T-helper 17 cell (primary cell): ENCODE results near the gene HSPA4L. TPM values are rescaled to one million over a fixed set of nuclear protein-coding genes. Genes with fewer than 3 reads are reported as not detected.

Experiments
- ATAC-seq: fragments of 150-1000 bp; cut with Tn5 transposase; 2 replicates; pipeline ENCODE4 v1.10.0; 2021; ENCODE audit warnings: mild to moderate bottlenecking, moderate library complexity
- DNase-seq, 3 donors: peaks; one replicate each; pipeline versions ENCODE4 v3.0.0 to v3.0.0-alpha.2; 2020 to 2021
- H3K9me3 ChIP-seq: one replicate; pipeline ENCODE4 v1.7.0; 2013; ENCODE audit warnings: low read length, mild to moderate bottlenecking; ENCODE audit not compliant: control insufficient read depth, poor library complexity, severe bottlenecking
- H3K27ac Mint-ChIP-seq: one replicate; pipeline ENCODE4 v1.8.0; 2022; ENCODE audit warnings: mild to moderate bottlenecking, moderate library complexity, mixed read lengths
- H3K27me3 Mint-ChIP-seq: one replicate; pipeline ENCODE4 v1.8.0; 2022; ENCODE audit warnings: mixed read lengths
- H3K36me3 Mint-ChIP-seq: one replicate; pipeline ENCODE4 v1.8.0; 2022; ENCODE audit warnings: low read depth, mixed read lengths
- H3K4me1 Mint-ChIP-seq: one replicate; pipeline ENCODE4 v1.8.0; 2022; ENCODE audit warnings: mild to moderate bottlenecking, mixed read lengths
- H3K4me3 Mint-ChIP-seq: one replicate; pipeline ENCODE4 v1.8.0; 2022; ENCODE audit warnings: mild to moderate bottlenecking, moderate library complexity, mixed read lengths
- total RNA-seq, 4 donors: library from RNA in 2 of 4; stranded (reverse) in 2 of 4; gene quantifications; one replicate each; pipeline ENCODE4 v1.2.3 and lab custom pipeline; 2022 to 2026

The HSPA4L gene
- total RNA-seq, 2 donors from 2014 or later = not detected

DNA sequence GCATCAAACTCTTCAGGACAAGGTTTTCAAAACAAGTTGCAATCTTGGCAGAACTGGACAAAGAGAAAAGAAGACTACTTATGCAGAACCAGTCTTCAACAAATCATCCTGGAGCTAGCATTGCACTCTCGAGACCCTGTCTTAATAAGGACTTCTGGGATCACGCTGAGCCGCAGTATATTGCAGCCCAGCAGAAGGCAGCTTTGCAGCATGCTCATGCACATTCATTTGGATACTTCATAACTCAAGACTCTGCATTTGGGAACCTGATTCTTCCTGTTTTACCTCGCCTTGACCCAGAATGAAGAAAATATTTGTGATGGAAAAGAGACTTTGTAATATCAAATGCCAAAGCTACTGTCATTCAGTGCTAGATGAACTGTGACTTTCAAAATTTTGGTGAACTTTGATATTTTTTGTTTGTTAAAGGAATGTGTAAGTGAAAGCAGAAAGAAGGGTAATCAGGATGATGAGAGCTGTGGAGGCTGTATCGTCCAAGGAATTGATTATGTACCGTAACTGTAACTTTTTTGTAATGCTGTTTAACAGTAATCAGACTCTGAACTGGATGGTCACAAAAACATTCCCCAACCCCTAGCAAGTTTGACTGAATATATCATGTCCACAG, 27.2 kb downstream of the HSPA4L start:
- no peaks in the 10 kb centered on the region for H3K9me3 ChIP-seq
- DNase-seq = no peak
- H3K27me3 Mint-ChIP-seq = peaks cover 5% of the 10 kb centered on the region
- ATAC-seq = no peak
- H3K4me1 Mint-ChIP-seq = no peaks in the 10 kb centered on the region
- no peak overlapping the region for H3K27ac Mint-ChIP-seq
- H3K36me3 Mint-ChIP-seq = no peaks in the 10 kb centered on the region
- no peak overlapping the region for H3K4me3 Mint-ChIP-seq

DNA sequence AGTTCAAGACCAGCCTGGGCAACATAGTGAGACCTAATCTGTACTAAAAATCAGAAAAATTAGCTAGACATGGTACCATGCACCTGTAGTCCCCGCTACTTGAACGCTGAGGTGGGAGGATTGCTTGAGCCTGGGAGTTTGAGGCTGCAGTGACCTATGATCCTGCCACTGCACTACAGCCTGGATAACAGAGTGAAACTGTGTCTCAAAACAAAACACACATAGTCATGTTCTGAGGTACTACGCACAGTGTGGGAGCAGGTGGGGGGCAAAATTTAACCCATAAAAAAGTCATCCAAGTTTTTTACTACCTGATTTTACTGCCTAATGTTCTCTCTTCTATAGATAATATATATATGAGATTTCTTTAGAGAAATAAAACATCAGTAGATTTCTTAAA, 28.4 kb downstream of the HSPA4L start:
- DNase-seq (no peak), ATAC-seq (no peak)
- Mint-ChIP-seq H3K4me1 (no peaks in the 10 kb centered on the region), H3K4me3 (no peak overlapping the region), H3K36me3 (no peaks in the 10 kb centered on the region), H3K27me3 (peaks cover 5% of the 10 kb centered on the region), H3K27ac (no peak overlapping the region)
- H3K9me3 ChIP-seq = no peaks in the 10 kb centered on the region

DNA sequence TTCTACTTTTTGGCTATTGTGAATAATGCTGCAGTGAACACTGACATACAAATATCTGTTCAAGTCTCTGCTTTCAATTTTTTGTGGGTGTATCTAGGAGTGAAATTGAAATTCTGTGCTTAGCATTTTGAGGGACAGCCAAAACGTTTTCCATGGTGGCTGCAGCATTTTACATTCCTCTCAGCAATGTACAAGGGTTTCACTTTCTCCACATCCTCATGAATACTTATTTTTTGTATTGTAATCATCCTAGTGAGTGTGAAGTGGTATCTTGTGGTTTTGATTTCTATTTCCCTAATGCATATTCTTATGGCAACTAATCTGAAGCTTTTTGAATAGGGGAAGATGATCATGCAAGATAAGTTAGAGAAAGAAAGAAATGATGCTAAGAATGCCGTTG, 40.3 kb downstream of the HSPA4L start:
- H3K9me3 ChIP-seq = no peaks in the 10 kb centered on the region
- no peak for DNase-seq
- peaks cover 21% of the 10 kb centered on the region for H3K27me3 Mint-ChIP-seq
- H3K36me3 Mint-ChIP-seq = no peaks in the 10 kb centered on the region
- ATAC-seq = no peak
- H3K4me1 Mint-ChIP-seq = no peaks in the 10 kb centered on the region
- H3K27ac Mint-ChIP-seq = no peak overlapping the region
- H3K4me3 Mint-ChIP-seq = no peak overlapping the region

DNA sequence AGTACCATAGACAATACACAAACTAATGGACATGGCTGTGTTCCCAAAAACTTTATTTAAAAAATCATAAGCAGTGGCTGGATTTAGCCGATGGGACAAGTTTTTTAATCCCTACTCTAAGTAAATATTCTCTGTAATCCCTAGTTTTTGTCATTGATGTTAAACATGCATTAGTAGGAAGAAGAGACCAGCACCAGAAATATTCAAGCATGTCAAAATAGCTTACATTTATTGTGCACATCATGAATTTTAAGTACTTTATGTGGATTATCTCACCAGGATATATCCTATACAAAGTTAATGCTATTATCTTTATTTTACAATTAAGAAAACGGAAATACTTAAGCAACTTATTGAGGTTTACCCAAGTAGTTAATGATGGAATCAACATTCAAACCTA, 46.0 kb downstream of the HSPA4L start:
- H3K4me3 Mint-ChIP-seq = no peak overlapping the region
- no peak for ATAC-seq
- H3K27ac Mint-ChIP-seq = no peak overlapping the region
- H3K9me3 ChIP-seq = no peaks in the 10 kb centered on the region
- H3K36me3 Mint-ChIP-seq = no peaks in the 10 kb centered on the region
- H3K27me3 Mint-ChIP-seq = peaks cover 12% of the 10 kb centered on the region
- DNase-seq = no peak
- H3K4me1 Mint-ChIP-seq = no peaks in the 10 kb centered on the region

DNA sequence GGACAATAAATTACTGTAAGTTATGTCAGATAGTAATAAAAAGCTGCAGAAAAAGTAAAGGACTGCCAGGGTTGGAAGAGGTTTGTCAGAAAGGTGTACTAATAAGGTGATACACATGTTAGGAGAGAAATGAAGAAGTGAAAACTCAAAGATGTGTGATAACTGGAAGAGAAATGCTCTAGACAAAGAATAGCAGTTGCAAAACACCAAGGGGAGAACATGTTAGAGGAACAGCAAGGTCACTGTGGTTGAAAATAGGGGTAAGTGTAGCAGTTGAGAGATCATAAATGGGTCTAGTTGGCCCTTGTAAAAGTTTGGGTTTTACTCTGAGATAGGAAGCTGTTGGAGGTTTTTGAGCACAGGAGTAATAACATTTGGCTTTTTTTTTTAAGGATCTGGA, 46.9 kb downstream of the HSPA4L start:
- ATAC-seq = no peak
- Mint-ChIP-seq H3K4me1 (no peaks in the 10 kb centered on the region), H3K27ac (no peak overlapping the region), H3K27me3 (peaks cover 8% of the 10 kb centered on the region), H3K36me3 (no peaks in the 10 kb centered on the region), H3K4me3 (no peak overlapping the region)
- no peak for DNase-seq
- H3K9me3 ChIP-seq = no peaks in the 10 kb centered on the region

DNA sequence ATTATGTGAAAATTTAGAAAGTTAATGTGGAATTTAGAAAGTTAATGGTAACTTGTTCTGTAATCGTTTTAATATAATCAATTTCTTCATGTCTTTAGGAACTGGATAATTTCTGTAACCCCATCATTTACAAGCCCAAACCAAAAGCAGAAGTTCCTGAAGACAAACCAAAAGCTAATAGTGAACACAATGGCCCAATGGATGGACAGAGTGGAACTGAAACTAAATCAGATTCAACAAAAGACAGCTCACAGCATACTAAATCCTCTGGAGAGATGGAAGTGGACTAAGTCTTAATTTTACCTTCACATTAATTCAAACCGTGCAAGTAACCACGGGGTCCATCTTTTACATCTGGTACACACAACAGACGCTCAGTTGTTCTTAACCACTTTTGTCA, 50.5 kb downstream of the HSPA4L start:
- no peak overlapping the region for H3K27ac Mint-ChIP-seq
- H3K4me3 Mint-ChIP-seq = no peak overlapping the region
- no peaks in the 10 kb centered on the region for H3K4me1 Mint-ChIP-seq
- ATAC-seq (no peak), DNase-seq (no peak)
- H3K27me3 Mint-ChIP-seq = no peaks in the 10 kb centered on the region
- H3K9me3 ChIP-seq = no peaks in the 10 kb centered on the region
- H3K36me3 Mint-ChIP-seq = no peaks in the 10 kb centered on the region

DNA sequence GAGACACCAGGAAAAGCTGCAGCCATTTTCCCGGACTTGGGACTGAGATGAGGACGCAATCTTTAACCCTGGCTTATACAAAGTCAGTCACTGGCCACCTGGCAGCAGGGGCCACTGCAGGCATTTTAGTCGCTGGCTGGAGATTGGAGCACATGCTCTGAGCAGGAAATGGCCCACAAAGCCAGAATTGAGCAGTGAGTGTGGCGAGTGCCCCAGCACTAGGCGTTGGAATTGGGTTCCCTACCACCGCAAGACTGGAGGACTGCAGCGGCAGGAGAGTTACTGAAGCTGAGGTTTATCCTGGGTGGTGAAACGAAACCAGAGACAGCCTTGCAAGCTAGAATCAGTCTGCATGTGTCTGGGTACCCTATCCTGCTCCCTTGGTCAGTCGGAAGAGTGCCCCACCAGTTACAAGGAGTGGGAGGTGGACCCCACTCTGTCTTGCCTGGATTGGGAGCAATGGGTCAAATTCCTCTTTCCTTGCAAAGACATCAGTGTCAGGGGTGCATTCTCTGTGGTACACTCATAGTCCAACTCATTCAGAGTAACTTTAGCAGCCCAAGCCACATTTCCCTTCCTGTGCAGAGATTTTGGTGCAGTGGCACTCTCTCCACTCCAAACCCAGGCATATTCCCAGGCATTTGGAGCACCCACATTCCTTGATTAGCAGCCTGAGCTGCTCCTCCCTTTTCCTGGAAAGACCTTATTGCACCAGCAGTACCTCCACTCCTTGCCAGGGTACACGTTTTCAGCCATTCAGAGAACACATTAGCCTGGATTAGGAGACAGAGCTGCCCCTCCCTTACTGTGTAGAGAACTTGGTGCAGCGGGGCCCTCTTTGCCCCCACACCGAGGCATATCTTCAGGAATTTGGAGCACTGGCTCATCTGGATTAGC, 61.8 kb downstream of the HSPA4L start:
- ATAC-seq (no peak), DNase-seq (no peak)
- no peaks in the 10 kb centered on the region for H3K9me3 ChIP-seq
- Mint-ChIP-seq H3K36me3 (peaks cover 2% of the 10 kb centered on the region), H3K27me3 (no peaks in the 10 kb centered on the region), H3K27ac (no peak overlapping the region), H3K4me3 (no peak overlapping the region), H3K4me1 (no peaks in the 10 kb centered on the region)

DNA sequence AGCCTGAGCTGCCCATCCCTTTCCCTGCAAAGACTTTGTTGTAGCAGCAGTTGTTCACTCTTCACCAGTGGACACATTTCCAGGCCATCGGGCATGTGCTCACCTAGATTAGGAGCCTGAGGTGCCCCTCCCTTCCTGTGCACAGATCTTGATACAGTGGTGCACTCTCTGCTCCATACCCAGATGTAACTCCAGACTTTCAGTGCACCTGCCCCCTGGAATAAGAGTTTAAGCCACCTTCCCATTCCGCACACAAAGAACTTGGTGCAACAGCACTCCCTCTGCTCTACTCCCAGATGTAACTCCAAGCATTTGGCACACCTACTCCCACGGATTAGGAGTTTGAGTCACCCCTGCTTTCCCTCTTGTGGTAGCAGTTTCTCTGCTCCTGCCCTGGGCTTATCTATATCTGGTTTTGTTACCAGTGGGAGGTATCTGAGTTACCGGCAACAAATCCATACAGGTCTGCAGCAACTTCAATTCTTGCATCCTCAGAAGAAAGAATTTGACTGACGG, 62.5 kb downstream of the HSPA4L start:
- ATAC-seq (no peak), DNase-seq (no peak)
- Mint-ChIP-seq H3K4me1 (no peaks in the 10 kb centered on the region), H3K27ac (no peak overlapping the region), H3K36me3 (peaks cover 5% of the 10 kb centered on the region), H3K4me3 (no peak overlapping the region), H3K27me3 (no peaks in the 10 kb centered on the region)
- H3K9me3 ChIP-seq = peaks cover 3% of the 10 kb centered on the region

DNA sequence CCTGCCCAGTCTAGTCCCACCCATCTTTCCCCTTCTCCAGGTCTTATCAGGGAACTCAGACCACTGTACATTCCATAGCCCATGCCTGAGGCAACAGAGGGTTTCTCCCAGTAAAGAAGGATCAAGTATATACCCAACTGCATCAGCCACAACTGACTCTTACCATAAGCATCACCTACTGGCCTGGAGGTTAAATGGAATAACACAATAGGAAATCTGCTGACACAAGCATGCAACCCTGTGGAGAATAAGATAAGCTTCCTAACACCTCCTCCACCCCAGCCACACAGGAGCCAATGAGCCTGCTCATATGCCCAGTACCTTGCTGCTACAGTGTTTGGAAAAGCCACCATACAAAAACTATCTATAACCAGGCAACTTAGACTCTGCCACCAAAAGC, 63.9 kb downstream of the HSPA4L start:
- Mint-ChIP-seq H3K4me3 (no peak overlapping the region), H3K4me1 (no peaks in the 10 kb centered on the region), H3K27ac (no peak overlapping the region), H3K27me3 (no peaks in the 10 kb centered on the region), H3K36me3 (peaks cover 8% of the 10 kb centered on the region)
- H3K9me3 ChIP-seq = peaks cover 7% of the 10 kb centered on the region
- ATAC-seq (no peak), DNase-seq (no peak)

DNA sequence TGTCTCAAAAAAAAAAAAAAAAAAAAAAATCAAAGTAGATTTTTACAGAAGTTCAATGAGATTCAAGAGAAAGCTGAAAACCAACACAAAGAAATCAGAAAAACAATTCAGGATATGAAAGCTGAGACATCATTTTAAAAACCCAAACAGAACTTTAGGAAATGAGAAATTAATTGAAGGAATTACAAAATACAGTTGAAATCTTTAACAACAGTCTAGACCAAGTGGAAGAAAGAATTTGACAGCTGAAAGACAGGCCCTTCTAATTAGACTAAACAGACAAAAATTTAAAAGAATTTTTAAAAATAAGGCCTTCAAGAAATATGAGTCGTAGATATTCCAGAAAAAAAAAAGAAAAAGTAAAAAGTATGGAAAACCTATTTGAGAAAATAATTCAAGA, 64.6 kb downstream of the HSPA4L start:
- Mint-ChIP-seq H3K4me1 (no peaks in the 10 kb centered on the region), H3K36me3 (peaks cover 8% of the 10 kb centered on the region), H3K4me3 (no peak overlapping the region), H3K27me3 (no peaks in the 10 kb centered on the region), H3K27ac (no peak overlapping the region)
- H3K9me3 ChIP-seq = peaks cover 7% of the 10 kb centered on the region
- DNase-seq (no peak), ATAC-seq (no peak)

DNA sequence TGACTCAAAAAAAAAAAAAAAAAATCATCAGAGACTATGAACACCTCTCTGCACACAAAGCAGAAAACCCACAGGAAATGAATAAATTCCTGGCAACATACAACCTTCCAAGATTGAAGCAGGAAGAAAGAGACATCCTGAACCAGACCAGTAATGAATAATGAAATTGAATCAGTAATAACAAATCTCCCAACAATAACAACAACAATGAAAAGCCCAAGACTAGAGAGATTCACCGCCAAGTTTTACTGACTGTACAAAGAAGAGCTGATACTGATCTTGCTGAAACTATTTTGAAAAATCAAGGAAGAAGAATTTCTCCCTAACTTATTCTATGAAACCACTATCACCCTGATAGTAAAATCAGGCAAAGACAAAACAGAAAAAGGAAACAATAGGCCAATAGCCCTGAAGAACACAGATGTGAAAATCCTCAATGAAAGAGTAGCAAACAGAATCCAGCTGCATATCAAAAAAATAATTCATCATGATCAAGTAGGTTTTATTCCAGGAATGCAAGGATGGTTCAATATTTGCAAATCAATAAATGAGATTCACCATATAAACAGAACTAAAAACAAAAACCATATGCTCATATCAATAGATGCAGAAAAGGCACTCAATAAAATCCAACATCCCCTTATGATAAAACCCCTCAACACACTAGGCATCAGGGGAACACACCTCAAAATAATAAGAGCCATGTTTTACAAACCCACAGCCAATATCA, 67.5 kb downstream of the HSPA4L start:
- Mint-ChIP-seq H3K27ac (no peak overlapping the region), H3K4me1 (no peaks in the 10 kb centered on the region), H3K27me3 (no peaks in the 10 kb centered on the region), H3K4me3 (no peak overlapping the region), H3K36me3 (peaks cover 11% of the 10 kb centered on the region)
- ATAC-seq (no peak), DNase-seq (no peak)
- H3K9me3 ChIP-seq = peaks cover 7% of the 10 kb centered on the region

DNA sequence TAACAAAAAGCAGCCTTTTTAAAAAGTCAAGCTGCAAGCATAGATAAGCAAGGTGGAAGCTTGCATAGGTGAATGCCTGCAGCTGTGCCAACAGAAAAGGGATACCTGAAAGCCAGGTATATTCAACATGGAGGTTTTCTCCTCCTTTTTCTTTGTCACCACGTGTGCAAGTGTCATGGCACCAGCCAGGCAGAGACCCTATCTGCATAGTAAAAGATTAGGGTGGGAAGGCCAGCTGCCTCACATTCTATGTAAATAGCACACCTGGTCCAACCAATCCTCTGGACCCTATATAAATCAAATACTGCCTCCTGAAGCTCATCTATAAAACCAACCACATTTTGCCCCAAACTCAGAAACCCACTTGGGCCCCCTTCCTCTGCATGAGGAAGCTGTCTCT, 70.5 kb downstream of the HSPA4L start:
- peaks cover 7% of the 10 kb centered on the region for H3K9me3 ChIP-seq
- H3K27ac Mint-ChIP-seq = no peak overlapping the region
- no peaks in the 10 kb centered on the region for H3K4me1 Mint-ChIP-seq
- no peaks in the 10 kb centered on the region for H3K27me3 Mint-ChIP-seq
- DNase-seq = no peak
- no peak for ATAC-seq
- no peak overlapping the region for H3K4me3 Mint-ChIP-seq
- peaks cover 11% of the 10 kb centered on the region for H3K36me3 Mint-ChIP-seq

DNA sequence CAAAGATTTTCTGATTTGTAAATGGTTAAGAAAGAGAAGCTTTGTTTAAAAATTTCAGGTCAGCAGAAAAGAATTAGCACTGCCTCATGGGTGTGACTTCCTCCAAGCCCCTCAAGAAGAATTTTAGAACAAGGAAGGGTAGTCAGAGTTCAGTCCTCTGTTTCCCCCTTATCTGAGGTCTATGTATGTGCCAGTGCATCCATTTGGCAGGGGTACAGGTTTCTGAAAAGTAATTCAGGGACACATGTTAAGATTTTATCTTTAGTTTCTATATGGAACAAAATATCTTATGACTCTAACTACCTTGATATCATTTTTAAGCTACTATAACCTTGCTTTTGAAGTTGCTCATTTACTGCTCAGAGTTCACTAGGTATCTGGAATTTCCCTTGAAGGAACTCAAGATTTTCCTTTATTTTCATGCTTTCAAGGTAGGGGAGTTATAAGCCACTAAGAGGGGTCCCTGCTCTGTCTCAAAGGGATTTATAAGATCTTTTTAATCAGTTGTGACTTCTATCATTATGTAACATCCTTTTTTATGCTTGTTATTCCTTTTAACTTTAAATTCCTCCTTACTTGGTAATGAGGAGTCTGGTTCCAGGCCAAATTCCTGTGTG, 74.2 kb downstream of the HSPA4L start:
- H3K4me1 Mint-ChIP-seq = no peaks in the 10 kb centered on the region
- H3K36me3 Mint-ChIP-seq = peaks cover 6% of the 10 kb centered on the region
- DNase-seq (no peak), ATAC-seq (no peak)
- H3K27me3 Mint-ChIP-seq = no peaks in the 10 kb centered on the region
- no peaks in the 10 kb centered on the region for H3K9me3 ChIP-seq
- no peak overlapping the region for H3K27ac Mint-ChIP-seq
- no peak overlapping the region for H3K4me3 Mint-ChIP-seq
